Measurements from ENCODE around the gene BCL2. TPM values are rescaled to one million over a fixed set of nuclear protein-coding genes. Genes with fewer than 3 reads are reported as not detected.
"Not testable (repeated sequence)": the region's sequence is repeated elsewhere in the genome, so short reads cannot be mapped to it uniquely, and the experiment has no call there.

The BCL2 gene
- total and polyA plus RNA-seq, 4 experiments from 2014 or later = 28.5 to 50.4 (median 41.8) TPM

DNA sequence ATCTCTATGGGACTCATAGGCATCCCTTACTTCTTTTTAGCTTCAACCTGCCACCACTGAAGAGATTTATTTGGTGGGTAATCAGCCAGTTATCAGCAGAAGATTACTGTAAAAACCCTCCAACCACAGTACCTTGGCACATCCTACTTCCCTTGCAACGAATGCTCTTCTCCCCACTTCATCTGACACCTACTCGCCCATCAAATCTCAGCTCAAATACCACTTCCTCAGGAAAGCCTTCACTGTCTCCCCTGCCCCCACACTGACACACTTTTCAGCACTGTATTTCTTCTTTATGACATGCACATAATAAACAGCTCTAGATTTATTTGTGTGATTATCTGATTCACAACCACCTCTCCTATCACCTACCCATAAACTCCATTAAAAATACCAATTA is 44.4 kb upstream of the BCL2 start:
- Mint-ChIP-seq H3K9me3 (no peaks in the 10 kb centered on the region), H3K27me3 (no peaks in the 10 kb centered on the region), H3K4me1 (peaks cover 28 to 52% (median 39%) of the 10 kb centered on the region in 4 donors), H3K36me3 (peaks cover 19 to 36% of the 10 kb centered on the region in 2 donors), H3K4me3 (peak overlapping the region; percentile 3 to 48 (median 6)), H3K27ac (peak overlapping the region; percentile 11 to 89 (median 48))
- no peak overlapping the region for H3K27ac ChIP-seq (ENCODE audit: low read depth, low read length)
- H3K27me3 ChIP-seq (ENCODE audit: insufficient read depth, low read length) = no peaks in the 10 kb centered on the region
- DNase-seq = peak; percentile 65 to 82 (median 74)
- intact Hi-C loops (cut with micrococcal nuclease) = no loop called here
- H3K36me3 ChIP-seq (ENCODE audit: insufficient read depth, low read length) = no peaks in the 10 kb centered on the region
- no peak overlapping the region for H3K4me3 ChIP-seq (ENCODE audit: low read length in 2 of 2)
- CTCF ChIA-PET (ENCODE audit: partially characterized antibody) = interaction anchor here (0.7 to 4.5 kb wide), 9 partner anchors 9 to 779 kb away, joined by 3 to 34 read pairs (median 3); no protein-coding TSS in a partner anchor
- H3K4me1 ChIP-seq (ENCODE audit: insufficient read depth, low read length) = peaks cover 39% of the 10 kb centered on the region
- no peaks in the 10 kb centered on the region for H3K9me3 ChIP-seq (ENCODE audit: control insufficient read depth in 1 of 2, low read length in 2 of 2)
- POLR2A ChIA-PET (ENCODE audit: partially characterized antibody) = interaction anchor here (0.8 to 4.5 kb wide), 9 partner anchors 14 to 209 kb away, joined by 3 to 55 read pairs (median 3); partner anchors contain the start of gene VPS4B

DNA sequence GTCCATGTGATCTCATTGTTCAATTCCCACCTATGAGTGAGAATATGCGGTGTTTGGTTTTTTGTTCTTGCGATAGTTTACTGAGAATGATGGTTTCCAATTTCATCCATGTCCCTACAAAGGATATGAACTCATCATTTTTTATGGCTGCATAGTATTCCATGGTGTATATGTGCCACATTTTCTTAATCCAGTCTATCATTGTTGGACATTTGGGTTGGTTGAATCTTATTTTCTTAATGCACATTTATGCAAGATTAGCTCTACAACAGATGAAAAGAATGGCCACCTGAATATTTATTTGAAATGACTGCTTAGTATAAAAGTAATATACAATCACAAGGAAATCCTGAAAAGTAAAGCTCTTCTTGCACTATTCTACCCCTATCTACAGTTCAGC is 43.9 kb upstream of the BCL2 start:
- peak overlapping the region; percentile 11 to 89 (median 48) for H3K27ac Mint-ChIP-seq
- intact Hi-C loops (cut with micrococcal nuclease); DNase-seq; H3K9me3 ChIP-seq (ENCODE audit: control insufficient read depth in 1 of 2, low read length in 2 of 2); H3K4me3 ChIP-seq (ENCODE audit: low read length in 2 of 2); H3K27me3 Mint-ChIP-seq; H3K27ac ChIP-seq (ENCODE audit: low read depth, low read length); H3K27me3 ChIP-seq (ENCODE audit: insufficient read depth, low read length); H3K36me3 ChIP-seq (ENCODE audit: insufficient read depth, low read length); H3K9me3 Mint-ChIP-seq: not testable (repeated sequence)
- CTCF ChIA-PET (ENCODE audit: partially characterized antibody) = interaction anchor here (0.7 to 4.5 kb wide), 9 partner anchors 10 to 779 kb away, joined by 3 to 34 read pairs (median 3); no protein-coding TSS in a partner anchor
- peak overlapping the region in 1 of 8 donors; percentile 3 for H3K4me3 Mint-ChIP-seq
- POLR2A ChIA-PET (ENCODE audit: partially characterized antibody) = interaction anchor here (0.8 to 4.5 kb wide), 7 partner anchors 14 to 208 kb away, joined by 3 to 55 read pairs (median 3); partner anchors contain the start of gene VPS4B
- H3K4me1 Mint-ChIP-seq = peaks cover 25 to 47% (median 37%) of the 10 kb centered on the region in 4 donors
- H3K36me3 Mint-ChIP-seq = peaks cover 19 to 36% of the 10 kb centered on the region in 2 donors
- peaks cover 35% of the 10 kb centered on the region for H3K4me1 ChIP-seq (ENCODE audit: insufficient read depth, low read length)

DNA sequence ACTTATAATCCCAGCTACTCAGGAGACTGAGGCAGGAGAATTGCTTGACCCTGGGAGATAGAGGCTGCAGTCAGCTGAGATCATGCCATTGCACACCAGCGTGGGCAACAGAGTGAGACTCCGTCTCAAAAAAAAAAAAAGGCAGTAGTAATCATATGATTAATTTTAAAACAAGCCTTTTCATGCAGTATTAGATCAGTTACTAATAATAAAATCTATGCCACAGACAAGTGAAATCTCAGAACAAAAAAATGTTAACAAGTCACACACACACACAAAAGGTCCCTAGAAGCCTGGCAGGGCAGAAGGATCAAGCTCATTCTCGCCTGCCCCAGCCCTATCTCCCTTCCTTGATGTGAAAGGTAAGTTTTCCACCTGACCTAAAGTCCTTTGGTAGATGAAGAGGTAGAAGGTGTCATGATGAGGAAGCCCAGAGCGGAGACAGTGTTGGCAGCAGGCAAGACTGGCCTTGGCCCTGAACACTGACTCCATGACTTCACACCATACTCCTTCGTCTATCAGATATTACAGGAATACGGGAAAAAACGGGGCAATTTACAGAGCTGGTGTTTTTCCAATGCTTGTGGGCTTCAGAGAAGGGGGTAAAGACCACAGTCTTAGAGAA is 36.8 kb upstream of the BCL2 start:
- Mint-ChIP-seq H3K27me3 (no peaks in the 10 kb centered on the region), H3K4me3 (no peak overlapping the region), H3K36me3 (peaks cover 43 to 54% of the 10 kb centered on the region in 2 donors), H3K4me1 (peaks cover 0 to 2% (median 0%) of the 10 kb centered on the region in 4 donors), H3K9me3 (no peaks in the 10 kb centered on the region), H3K27ac (no peak overlapping the region)
- CTCF ChIA-PET (ENCODE audit: partially characterized antibody) = interaction anchor here (0.7 to 1.4 kb wide), 7 partner anchors 9 to 361 kb away, joined by 3 to 6 read pairs (median 3); no protein-coding TSS in a partner anchor
- Histone ChIP-seq H3K9me3 (ENCODE audit: control insufficient read depth in 1 of 2, low read length in 2 of 2) (no peaks in the 10 kb centered on the region), H3K36me3 (ENCODE audit: insufficient read depth, low read length) (peaks cover 22% of the 10 kb centered on the region), H3K4me3 (ENCODE audit: low read length in 2 of 2) (no peak overlapping the region), H3K27ac (ENCODE audit: low read depth, low read length) (no peak overlapping the region), H3K27me3 (ENCODE audit: insufficient read depth, low read length) (no peaks in the 10 kb centered on the region), H3K4me1 (ENCODE audit: insufficient read depth, low read length) (no peaks in the 10 kb centered on the region)
- intact Hi-C loops (cut with micrococcal nuclease) = no loop called here
- POLR2A ChIA-PET (ENCODE audit: partially characterized antibody) = interaction anchor here (1.0 kb wide), 1 partner anchor 9 kb away, joined by 3 read pairs; no protein-coding TSS in a partner anchor
- DNase-seq = no peak

DNA sequence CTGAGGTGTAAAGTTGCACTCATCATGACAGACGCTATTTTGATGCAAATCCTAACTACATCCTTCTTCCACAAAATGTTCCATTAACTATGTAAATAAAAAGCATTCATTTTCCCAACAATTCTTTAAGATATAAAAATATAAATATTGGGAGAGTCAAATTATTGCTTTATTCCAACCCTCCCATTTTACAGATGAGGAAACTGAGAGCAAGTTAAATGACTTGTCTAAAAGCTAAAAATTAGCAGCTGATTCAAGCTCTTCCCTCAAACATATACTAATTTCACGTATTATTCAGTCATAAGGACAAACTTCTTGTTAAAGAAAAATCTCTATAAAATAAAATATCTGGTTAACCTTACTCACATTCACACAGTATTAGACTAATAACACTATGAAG is 30.7 kb upstream of the BCL2 start:
- Mint-ChIP-seq H3K27ac (no peak overlapping the region), H3K36me3 (peaks cover 45 to 62% of the 10 kb centered on the region in 2 donors), H3K4me1 (peaks cover 0 to 1% (median 0%) of the 10 kb centered on the region in 4 donors), H3K27me3 (no peaks in the 10 kb centered on the region), H3K4me3 (no peak overlapping the region), H3K9me3 (no peaks in the 10 kb centered on the region)
- no peak for DNase-seq
- POLR2A ChIA-PET (ENCODE audit: partially characterized antibody) = interaction anchor here (0.7 to 1.1 kb wide), 2 partner anchors 13 to 635 kb away, joined by 3 read pairs; partner anchors contain the start of gene PHLPP1
- intact Hi-C loops (cut with micrococcal nuclease) = no loop called here
- CTCF ChIA-PET (ENCODE audit: partially characterized antibody) = interaction anchor here (0.9 to 17.3 kb wide), 4 partner anchors 8 to 90 kb away, joined by 3 to 193 read pairs (median 5); partner anchors contain the start of gene KDSR
- Histone ChIP-seq H3K27me3 (ENCODE audit: insufficient read depth, low read length) (no peaks in the 10 kb centered on the region), H3K27ac (ENCODE audit: low read depth, low read length) (no peak overlapping the region), H3K4me1 (ENCODE audit: insufficient read depth, low read length) (no peaks in the 10 kb centered on the region), H3K9me3 (ENCODE audit: control insufficient read depth in 1 of 2, low read length in 2 of 2) (no peaks in the 10 kb centered on the region), H3K4me3 (ENCODE audit: low read length in 2 of 2) (no peak overlapping the region), H3K36me3 (ENCODE audit: insufficient read depth, low read length) (peaks cover 46% of the 10 kb centered on the region)

DNA sequence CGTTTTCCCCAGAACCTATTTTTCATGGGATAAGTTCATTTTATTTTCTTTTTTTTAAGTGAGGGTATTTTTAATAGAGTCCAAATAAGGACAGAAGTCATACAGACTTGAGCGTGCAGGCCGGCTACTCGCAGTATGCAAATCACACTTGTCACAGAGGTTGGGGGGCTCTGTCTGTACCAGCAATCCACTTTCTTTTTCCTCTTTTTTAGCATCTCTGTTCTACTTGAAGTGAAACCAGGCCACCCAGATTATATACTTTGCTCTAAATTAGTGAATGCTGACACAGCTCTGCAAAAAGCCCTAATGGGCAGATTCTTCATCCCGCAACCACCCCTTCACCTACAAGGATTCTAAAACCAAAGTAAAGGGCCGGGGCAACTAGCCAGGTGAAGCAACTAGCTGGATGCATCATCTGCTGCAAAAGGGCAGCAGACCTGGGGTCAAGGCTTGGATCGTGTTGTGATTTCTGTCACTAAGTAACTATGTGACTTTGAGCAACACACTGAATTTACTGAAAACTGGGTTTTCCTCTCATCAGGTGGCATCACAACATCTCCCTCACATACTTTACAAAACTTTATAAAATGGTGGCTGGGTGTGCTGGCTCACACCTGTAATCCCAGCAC is 29.1 kb upstream of the BCL2 start:
- Mint-ChIP-seq H3K4me3 (no peak overlapping the region), H3K4me1 (peaks cover 0 to 1% (median under 1%) of the 10 kb centered on the region in 4 donors), H3K9me3 (no peaks in the 10 kb centered on the region), H3K27me3 (no peaks in the 10 kb centered on the region), H3K27ac (peak overlapping the region in 1 of 7 donors; percentile 24), H3K36me3 (peaks cover 49 to 66% of the 10 kb centered on the region in 2 donors)
- ChIA-PET POLR2A (ENCODE audit: partially characterized antibody) (no interaction called here), CTCF (ENCODE audit: partially characterized antibody) (interaction anchor here (1.0 to 17.3 kb wide), 2 partner anchors 13 to 92 kb away, joined by 3 to 193 read pairs; no protein-coding TSS in a partner anchor)
- Histone ChIP-seq H3K4me3 (ENCODE audit: low read length in 2 of 2) (no peak overlapping the region), H3K9me3 (ENCODE audit: control insufficient read depth in 1 of 2, low read length in 2 of 2) (no peaks in the 10 kb centered on the region), H3K27me3 (ENCODE audit: insufficient read depth, low read length) (no peaks in the 10 kb centered on the region), H3K36me3 (ENCODE audit: insufficient read depth, low read length) (peaks cover 50% of the 10 kb centered on the region), H3K4me1 (ENCODE audit: insufficient read depth, low read length) (no peaks in the 10 kb centered on the region), H3K27ac (ENCODE audit: low read depth, low read length) (no peak overlapping the region)
- no peak for DNase-seq
- intact Hi-C loops (cut with micrococcal nuclease) = no loop called here

DNA sequence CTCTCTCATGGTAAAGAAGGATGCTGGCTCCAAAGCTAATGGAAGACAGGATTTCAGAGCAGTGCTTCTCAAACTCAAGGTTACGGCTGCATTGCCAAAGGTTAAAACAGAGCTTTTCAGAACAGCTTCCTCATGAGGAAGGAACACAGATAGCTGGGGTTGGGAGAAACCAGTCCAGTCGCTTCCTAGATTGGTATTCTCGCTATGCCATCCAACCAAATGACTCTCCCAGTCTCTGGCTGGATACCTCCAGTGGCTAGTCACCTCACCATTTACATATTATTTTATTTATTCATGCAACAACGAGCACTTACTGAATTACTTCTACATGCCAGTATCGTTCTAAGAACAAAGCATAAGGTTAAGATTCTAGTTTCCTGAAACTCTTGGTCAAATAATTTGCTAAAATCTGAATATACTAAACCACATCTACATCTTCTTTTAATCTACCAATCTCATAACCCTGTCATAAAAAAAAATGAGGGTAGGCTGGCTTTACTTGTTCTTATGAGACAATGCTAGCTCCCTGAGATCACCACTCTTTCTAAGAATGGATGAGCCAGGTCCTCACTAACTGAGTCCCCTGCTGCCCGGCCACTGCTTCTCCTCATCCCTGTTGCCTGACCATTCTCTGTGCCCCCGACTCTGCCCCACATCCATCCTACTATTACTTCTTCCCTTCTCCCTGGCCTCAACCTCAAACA is 27.1 kb upstream of the BCL2 start:
- H3K9me3 Mint-ChIP-seq = no peaks in the 10 kb centered on the region
- no peaks in the 10 kb centered on the region for H3K4me1 ChIP-seq (ENCODE audit: insufficient read depth, low read length)
- ChIA-PET POLR2A (ENCODE audit: partially characterized antibody) (no interaction called here), CTCF (ENCODE audit: partially characterized antibody) (interaction anchor here (1.2 to 17.3 kb wide), 2 partner anchors 11 to 94 kb away, joined by 4 to 193 read pairs; no protein-coding TSS in a partner anchor)
- H3K27me3 Mint-ChIP-seq = no peaks in the 10 kb centered on the region
- intact Hi-C loops (cut with micrococcal nuclease) = no loop called here
- no peak for DNase-seq
- H3K36me3 ChIP-seq (ENCODE audit: insufficient read depth, low read length) = peaks cover 56% of the 10 kb centered on the region
- H3K4me3 Mint-ChIP-seq = no peak overlapping the region
- no peaks in the 10 kb centered on the region for H3K27me3 ChIP-seq (ENCODE audit: insufficient read depth, low read length)
- peaks cover 51 to 68% of the 10 kb centered on the region in 2 donors for H3K36me3 Mint-ChIP-seq
- H3K9me3 ChIP-seq (ENCODE audit: control insufficient read depth in 1 of 2, low read length in 2 of 2) = no peaks in the 10 kb centered on the region
- H3K27ac ChIP-seq (ENCODE audit: low read depth, low read length) = no peak overlapping the region
- peak overlapping the region in 3 of 7 donors; percentile 2 to 18 (median 10) for H3K27ac Mint-ChIP-seq
- peaks cover 0 to 4% (median 2%) of the 10 kb centered on the region in 4 donors for H3K4me1 Mint-ChIP-seq
- no peak overlapping the region for H3K4me3 ChIP-seq (ENCODE audit: low read length in 2 of 2)

All from CD4-positive, alpha-beta memory T cell (primary cell).